Panc1 (cell line): ENCODE data around the gene ZNF608. TPM values are rescaled to one million over a fixed set of nuclear protein-coding genes. Genes with fewer than 3 reads are reported as not detected.

Source experiments
- ATAC-seq: fragments of 200-7000 bp; cut with Tn5 transposase; 2 replicates; pipeline ENCODE4 v1.9.1; 2020; ENCODE audit warnings: mild to moderate bottlenecking, moderate library complexity
- Bru-seq: library from RNA; stranded (reverse); fragments of 400-500 nt; gene quantifications from one replicate; lab custom pipeline; 2021; lab: Mats Ljungman, UMichigan
- BruChase-seq, 2 experiments: library from RNA; stranded (reverse); fragments of 400-500 nt; gene quantifications; one replicate each; lab custom pipeline; 2021; lab: Mats Ljungman, UMichigan
- BruUV-seq: library from RNA; stranded (reverse); fragments of 400-500 nt; replicated peaks from 2 replicates; lab custom pipeline; 2021; lab: Mats Ljungman, UMichigan
- CTCF ChIA-PET: fragments of 300-600 bp; sonication (Branson Sonifier 250); formaldehyde crosslinking; loops from one replicate; lab custom pipeline; 2022; ENCODE audit warnings: antibody characterized with exemption; lab: Charles Lee
- POLR2A ChIA-PET: fragments of 300-600 bp; sonication (Branson Sonifier 250); formaldehyde crosslinking; loops from one replicate; lab custom pipeline; 2022; ENCODE audit warnings: antibody characterized with exemption; lab: Charles Lee
- DNase-seq: peaks from one replicate; pipeline ENCODE4 v3.0.0-alpha.2; 2010; ENCODE audit warnings: low read depth, low spot score
- H3K27ac ChIP-seq: 2 replicates; pipeline ENCODE4 v1.5.1; 2011; ENCODE audit warnings: mild to moderate bottlenecking, low read length, inconsistent platforms
- H3K27me3 ChIP-seq: fragments of 200-500 bp; sonication (Bioruptor generic); 2 replicates; pipeline ENCODE4 v1.6.0; 2014; ENCODE audit warnings: low read length, inconsistent platforms; ENCODE audit not compliant: control insufficient read depth, insufficient read depth
- H3K36me3 ChIP-seq: fragments of 200-500 bp; sonication (Bioruptor generic); 2 replicates; pipeline ENCODE4 v1.5.1; 2014; ENCODE audit warnings: inconsistent platforms, mild to moderate bottlenecking, low read length, moderate library complexity; ENCODE audit not compliant: control insufficient read depth, insufficient read depth
- H3K4me1 ChIP-seq: 2 replicates; pipeline ENCODE4 v1.5.1; 2011; ENCODE audit warnings: inconsistent platforms, mild to moderate bottlenecking, low read length, moderate library complexity; ENCODE audit not compliant: control insufficient read depth, insufficient read depth
- H3K4me3 ChIP-seq, 2 experiments: 2 replicates each; pipeline ENCODE4 v1.5.1; 2011 to 2012; ENCODE audit warnings: low read depth in 2 of 2, low read length in 2 of 2, mild to moderate bottlenecking in 2 of 2, inconsistent platforms in 1 of 2, moderate library complexity in 1 of 2
- H3K9me3 ChIP-seq: fragments of 200-500 bp; sonication (Bioruptor generic); 2 replicates; pipeline ENCODE4 v1.5.1; 2014; ENCODE audit warnings: low read depth, mild to moderate bottlenecking, inconsistent platforms, low read length, moderate library complexity; ENCODE audit not compliant: control insufficient read depth, insufficient read depth
- POLR2AphosphoS5 ChIP-seq: IDR thresholded peaks from 2 replicates; pipeline ENCODE4 v1.6.1; 2012; ENCODE audit warnings: mild to moderate bottlenecking, low read depth, low read length, moderate library complexity
- SIN3A ChIP-seq: IDR thresholded peaks from 2 replicates; pipeline ENCODE4 v1.6.1; 2012; ENCODE audit warnings: low read depth, mild to moderate bottlenecking, low read length, moderate library complexity, borderline replicate concordance; ENCODE audit not compliant: insufficient read depth
- TCF7L2 ChIP-seq: IDR thresholded peaks from 2 replicates; pipeline ENCODE4 v1.6.1; 2011; ENCODE audit warnings: mild to moderate bottlenecking, low read depth, low read length, inconsistent platforms
- in situ Hi-C: cut with HindIII; loops from 2 replicates; pipeline ENCODE4 v1.10.0; 2016; ENCODE audit warnings: low sequenced_read_pairs, low pct_unique_long_range_greater_than_20kb
- intact Hi-C: fragments of 100-400 bp; cut with micrococcal nuclease; formaldehyde crosslinking; loops from one replicate; pipeline ENCODE4 v1.10.0; 2022; ENCODE audit not compliant: unreplicated experiment
- long read RNA-seq: library from polyadenylated mRNA; unstranded; transcript quantifications from one replicate; pipeline ENCODE4 v2.0.0, GENCODE V29; 2021; ENCODE audit not compliant: unreplicated experiment
- polyA plus RNA-seq: library from polyadenylated mRNA; unstranded; fragments of >200 nt; gene quantifications from one replicate; pipeline ENCODE4 v1.2.1, GENCODE V29; 2012; ENCODE audit warnings: missing spikeins; ENCODE audit not compliant: insufficient read length
- total RNA-seq: library from RNA; stranded (reverse); gene quantifications from one replicate; pipeline ENCODE4 v1.2.1, GENCODE V29; 2021; ENCODE audit not compliant: unreplicated experiment
- TF ChIP-seq, protein P1 (sequence below): fragments of 450-650 bp; IDR thresholded peaks from 2 replicates; pipeline ENCODE4 v1.5.1; 2017; ENCODE audit warnings: mild to moderate bottlenecking
- TF ChIP-seq, protein P2 (sequence below), 2 experiments: IDR thresholded peaks; 2 replicates each; pipeline ENCODE4 v1.6.1; 2011 to 2012; ENCODE audit warnings: low read depth in 2 of 2, control low read depth in 1 of 2, low read length in 1 of 2, mild to moderate bottlenecking in 1 of 2, moderate library complexity in 1 of 2; ENCODE audit not compliant: insufficient read depth in 1 of 2

The ZNF608 gene, protein sequence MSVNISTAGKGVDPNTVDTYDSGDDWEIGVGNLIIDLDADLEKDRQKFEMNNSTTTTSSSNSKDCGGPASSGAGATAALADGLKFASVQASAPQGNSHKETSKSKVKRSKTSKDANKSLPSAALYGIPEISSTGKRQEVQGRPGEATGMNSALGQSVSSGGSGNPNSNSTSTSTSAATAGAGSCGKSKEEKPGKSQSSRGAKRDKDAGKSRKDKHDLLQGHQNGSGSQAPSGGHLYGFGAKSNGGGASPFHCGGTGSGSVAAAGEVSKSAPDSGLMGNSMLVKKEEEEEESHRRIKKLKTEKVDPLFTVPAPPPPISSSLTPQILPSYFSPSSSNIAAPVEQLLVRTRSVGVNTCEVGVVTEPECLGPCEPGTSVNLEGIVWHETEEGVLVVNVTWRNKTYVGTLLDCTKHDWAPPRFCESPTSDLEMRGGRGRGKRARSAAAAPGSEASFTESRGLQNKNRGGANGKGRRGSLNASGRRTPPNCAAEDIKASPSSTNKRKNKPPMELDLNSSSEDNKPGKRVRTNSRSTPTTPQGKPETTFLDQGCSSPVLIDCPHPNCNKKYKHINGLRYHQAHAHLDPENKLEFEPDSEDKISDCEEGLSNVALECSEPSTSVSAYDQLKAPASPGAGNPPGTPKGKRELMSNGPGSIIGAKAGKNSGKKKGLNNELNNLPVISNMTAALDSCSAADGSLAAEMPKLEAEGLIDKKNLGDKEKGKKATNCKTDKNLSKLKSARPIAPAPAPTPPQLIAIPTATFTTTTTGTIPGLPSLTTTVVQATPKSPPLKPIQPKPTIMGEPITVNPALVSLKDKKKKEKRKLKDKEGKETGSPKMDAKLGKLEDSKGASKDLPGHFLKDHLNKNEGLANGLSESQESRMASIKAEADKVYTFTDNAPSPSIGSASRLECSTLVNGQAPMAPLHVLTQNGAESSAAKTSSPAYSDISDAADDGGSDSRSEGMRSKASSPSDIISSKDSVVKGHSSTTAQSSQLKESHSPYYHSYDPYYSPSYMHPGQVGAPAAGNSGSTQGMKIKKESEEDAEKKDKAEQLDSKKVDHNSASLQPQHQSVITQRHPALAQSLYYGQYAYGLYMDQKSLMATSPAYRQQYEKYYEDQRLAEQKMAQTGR (N-terminal part only)
- total RNA-seq: 37.5 TPM
- polyA plus RNA-seq: 22.8 TPM
- percentile 97 among the genes with signal in this experiment for Bru-seq, nascent RNA
- percentile 83 among the genes with signal in this experiment for BruChase-seq, experiment 1, labeled RNA remaining after a 2-hour chase
- percentile 78 among the genes with signal in this experiment for BruChase-seq, experiment 2, labeled RNA remaining after a 6-hour chase
- long read RNA-seq, partial matches to known transcripts: 11 of 21 reads
- long read RNA-seq, other reads (novel, unspliced or antisense): 5 of 21 reads

DNA sequence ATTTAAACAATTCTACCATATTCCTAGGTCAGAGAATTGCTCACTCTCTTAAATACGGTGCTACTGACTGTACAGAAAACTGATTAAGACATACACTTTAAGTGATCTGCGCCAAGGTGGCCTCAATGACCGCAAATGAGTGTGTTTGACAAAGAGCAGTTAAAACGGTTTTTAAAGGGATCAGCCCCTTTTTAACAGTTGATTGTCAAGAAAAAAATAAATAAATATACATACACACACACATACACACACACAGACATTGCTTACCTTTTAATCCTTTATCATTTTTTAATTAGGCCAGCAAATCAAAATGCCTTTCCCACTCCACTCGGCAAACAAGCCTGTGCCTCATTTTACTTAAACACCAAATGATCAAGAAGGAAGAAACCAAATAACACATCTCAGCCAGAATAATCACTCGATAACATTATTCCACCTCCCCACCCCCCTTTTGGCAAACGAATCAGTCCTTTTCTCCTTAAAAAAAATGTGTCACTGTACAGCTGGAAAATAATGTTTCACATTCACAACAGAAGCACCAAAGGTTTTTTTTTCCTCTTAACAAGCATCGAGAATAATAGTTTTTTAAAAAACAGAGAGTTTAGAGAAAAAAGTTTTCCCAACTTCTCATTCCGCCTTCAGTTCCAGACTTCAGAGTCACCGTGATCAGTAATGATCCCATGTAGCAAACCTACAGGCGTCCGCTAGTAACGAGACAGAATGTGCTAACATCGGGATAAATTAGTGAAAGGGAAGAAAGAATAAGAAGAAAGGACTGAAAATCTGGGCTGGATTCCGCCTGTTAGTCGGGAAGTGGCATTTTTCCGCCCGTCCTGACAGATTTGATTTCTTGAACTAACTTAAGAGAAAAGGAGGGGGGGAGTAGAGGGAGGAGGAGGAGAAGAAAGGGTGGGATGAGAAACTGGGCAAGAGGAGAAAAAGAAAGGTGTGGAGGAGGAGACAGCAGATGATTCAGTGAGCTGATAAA lies at the start of gene ZNF608:
Gene ZNF608 (minus strand): TSS at position 712 of the 988 bp plus-strand sequence. CDS start 1,650 bp downstream, outside the sequence.
- Histone ChIP-seq H3K27ac (peak within 1 kb of the TSS; percentile 100), H3K27me3 (no peaks in the 10 kb centered on the region), H3K4me1 (peaks cover 29% of the 10 kb centered on the region), H3K4me3 (peak within 1 kb of the TSS; percentile 79 to 82), H3K36me3 (peaks cover 3% of the 10 kb centered on the region; the same call in 1 of the 2 replicates), H3K9me3 (no peaks in the 10 kb centered on the region)
- in situ Hi-C loops: no loop called here
- no peak for ATAC-seq
- no peak for DNase-seq
- ChIA-PET POLR2A (interaction anchor here (0.6 to 0.7 kb wide), 3 partner anchors 197 to 747 kb away, joined by 3 to 4 read pairs (median 3); no protein-coding TSS in a partner anchor), CTCF (no interaction called here)
- TF ChIP-seq, protein P1, sequence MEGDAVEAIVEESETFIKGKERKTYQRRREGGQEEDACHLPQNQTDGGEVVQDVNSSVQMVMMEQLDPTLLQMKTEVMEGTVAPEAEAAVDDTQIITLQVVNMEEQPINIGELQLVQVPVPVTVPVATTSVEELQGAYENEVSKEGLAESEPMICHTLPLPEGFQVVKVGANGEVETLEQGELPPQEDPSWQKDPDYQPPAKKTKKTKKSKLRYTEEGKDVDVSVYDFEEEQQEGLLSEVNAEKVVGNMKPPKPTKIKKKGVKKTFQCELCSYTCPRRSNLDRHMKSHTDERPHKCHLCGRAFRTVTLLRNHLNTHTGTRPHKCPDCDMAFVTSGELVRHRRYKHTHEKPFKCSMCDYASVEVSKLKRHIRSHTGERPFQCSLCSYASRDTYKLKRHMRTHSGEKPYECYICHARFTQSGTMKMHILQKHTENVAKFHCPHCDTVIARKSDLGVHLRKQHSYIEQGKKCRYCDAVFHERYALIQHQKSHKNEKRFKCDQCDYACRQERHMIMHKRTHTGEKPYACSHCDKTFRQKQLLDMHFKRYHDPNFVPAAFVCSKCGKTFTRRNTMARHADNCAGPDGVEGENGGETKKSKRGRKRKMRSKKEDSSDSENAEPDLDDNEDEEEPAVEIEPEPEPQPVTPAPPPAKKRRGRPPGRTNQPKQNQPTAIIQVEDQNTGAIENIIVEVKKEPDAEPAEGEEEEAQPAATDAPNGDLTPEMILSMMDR: no peak
- TF ChIP-seq POLR2AphosphoS5 (no peak), TCF7L2 (peak; percentile 44; the same call in 1 of the 2 replicates), SIN3A (no peak)
- TF ChIP-seq, protein P2, sequence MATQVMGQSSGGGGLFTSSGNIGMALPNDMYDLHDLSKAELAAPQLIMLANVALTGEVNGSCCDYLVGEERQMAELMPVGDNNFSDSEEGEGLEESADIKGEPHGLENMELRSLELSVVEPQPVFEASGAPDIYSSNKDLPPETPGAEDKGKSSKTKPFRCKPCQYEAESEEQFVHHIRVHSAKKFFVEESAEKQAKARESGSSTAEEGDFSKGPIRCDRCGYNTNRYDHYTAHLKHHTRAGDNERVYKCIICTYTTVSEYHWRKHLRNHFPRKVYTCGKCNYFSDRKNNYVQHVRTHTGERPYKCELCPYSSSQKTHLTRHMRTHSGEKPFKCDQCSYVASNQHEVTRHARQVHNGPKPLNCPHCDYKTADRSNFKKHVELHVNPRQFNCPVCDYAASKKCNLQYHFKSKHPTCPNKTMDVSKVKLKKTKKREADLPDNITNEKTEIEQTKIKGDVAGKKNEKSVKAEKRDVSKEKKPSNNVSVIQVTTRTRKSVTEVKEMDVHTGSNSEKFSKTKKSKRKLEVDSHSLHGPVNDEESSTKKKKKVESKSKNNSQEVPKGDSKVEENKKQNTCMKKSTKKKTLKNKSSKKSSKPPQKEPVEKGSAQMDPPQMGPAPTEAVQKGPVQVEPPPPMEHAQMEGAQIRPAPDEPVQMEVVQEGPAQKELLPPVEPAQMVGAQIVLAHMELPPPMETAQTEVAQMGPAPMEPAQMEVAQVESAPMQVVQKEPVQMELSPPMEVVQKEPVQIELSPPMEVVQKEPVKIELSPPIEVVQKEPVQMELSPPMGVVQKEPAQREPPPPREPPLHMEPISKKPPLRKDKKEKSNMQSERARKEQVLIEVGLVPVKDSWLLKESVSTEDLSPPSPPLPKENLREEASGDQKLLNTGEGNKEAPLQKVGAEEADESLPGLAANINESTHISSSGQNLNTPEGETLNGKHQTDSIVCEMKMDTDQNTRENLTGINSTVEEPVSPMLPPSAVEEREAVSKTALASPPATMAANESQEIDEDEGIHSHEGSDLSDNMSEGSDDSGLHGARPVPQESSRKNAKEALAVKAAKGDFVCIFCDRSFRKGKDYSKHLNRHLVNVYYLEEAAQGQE (IDR thresholded peaks at IDR 0.05; ENCODE audit: insufficient read depth in 1 of 2, low read depth in 2 of 2, low read length in 1 of 2): no peak
- intact Hi-C loops: loop anchor here (5.0 to 10.0 kb wide), 3 partner anchors 666 to 799 kb away; no protein-coding TSS in a partner anchor
- BruUV-seq: no TSS peak
